ENCODE data around the gene HACD2.

GRCh38 chr3:123483146-123483545 is 101.7 kb downstream of the HACD2 start:
- TF ChIP-seq EZH2 (IDR thresholded peaks at IDR 0.05; ENCODE audit: borderline replicate concordance, low read length): no peak
- no peak for TF ChIP-seq CTCF (conservative IDR thresholded peaks at IDR 0.05 in 1 of 2, IDR thresholded peaks at IDR 0.05 in 1 of 2; ENCODE audit: extremely low read depth in 1 of 2, insufficient read depth in 1 of 2, low read depth in 1 of 2, low read length in 2 of 2)
